H1 (cell line): ENCODE measurements around the gene IL10. TPM values are rescaled to one million over a fixed set of nuclear protein-coding genes. Genes with fewer than 3 reads are reported as not detected.
A peak's percentile ranks its signal among the peaks of the same experiment; 100 is the strongest.

ENCODE experiments used
- CTCF ChIA-PET: fragments of 300-600 bp; sonication (Branson Sonifier 250); formaldehyde crosslinking; loops from one replicate; lab custom pipeline; 2021; ENCODE audit not compliant: partially characterized antibody; lab: Charles Lee
- POLR2A ChIA-PET: fragments of 300-600 bp; sonication (Branson Sonifier 250); formaldehyde crosslinking; loops from one replicate; lab custom pipeline; 2021; ENCODE audit warnings: inconsistent platforms; ENCODE audit not compliant: partially characterized antibody; lab: Charles Lee
- DNase-seq, 2 experiments: peaks; one replicate each; pipeline versions ENCODE4 v3.0.0 to v3.0.0-alpha.2; 2010 to 2022; ENCODE audit warnings: low spot score in 2 of 2, low read depth in 1 of 2, mixed read lengths in 1 of 2
- FAIRE-seq: peaks from 2 replicates; lab custom pipeline; 2011; peaks lifted over from hg19 to GRCh38; lab: Jason Lieb, UNC
- H2AFZ ChIP-seq: 2 replicates; pipeline ENCODE4 v1.8.1; 2012; ENCODE audit warnings: low read length, inconsistent platforms
- H2AK5ac ChIP-seq: 2 replicates; pipeline ENCODE4 v1.6.1; 2013; ENCODE audit warnings: low read depth, low read length
- H2BK120ac ChIP-seq: replicated peaks from 2 replicates; pipeline ENCODE3; 2013; ENCODE audit warnings: low read depth, low read length, inconsistent platforms
- H2BK12ac ChIP-seq: 2 replicates; pipeline ENCODE4 v1.6.1; 2013; ENCODE audit warnings: low read depth, low read length
- H2BK15ac ChIP-seq: 2 replicates; pipeline ENCODE4 v1.6.1; 2013; ENCODE audit warnings: low read length
- H2BK20ac ChIP-seq: 2 replicates; pipeline ENCODE4 v1.6.1; 2013; ENCODE audit warnings: low read length
- H2BK5ac ChIP-seq: 2 replicates; pipeline ENCODE4 v1.6.1; 2013; ENCODE audit warnings: low read depth, low read length
- H3K14ac ChIP-seq: 2 replicates; pipeline ENCODE4 v1.6.1; 2013; ENCODE audit warnings: inconsistent platforms; ENCODE audit not compliant: insufficient read length
- H3K18ac ChIP-seq: 2 replicates; pipeline ENCODE4 v1.6.1; 2013; ENCODE audit warnings: low read length; ENCODE audit errors: extremely low read depth
- H3K23ac ChIP-seq: 2 replicates; pipeline ENCODE4 v1.6.1; 2013; ENCODE audit warnings: inconsistent platforms; ENCODE audit not compliant: insufficient read length
- H3K23me2 ChIP-seq: 2 replicates; pipeline ENCODE4 v1.6.1; 2013; ENCODE audit warnings: low read depth, low read length
- H3K27ac ChIP-seq: 2 replicates; pipeline ENCODE4 v1.6.1; 2011; ENCODE audit warnings: low read depth, low read length, inconsistent platforms
- H3K27me3 ChIP-seq, 4 experiments: replicated peaks in 1 of 4; 1 replicate in 1 of 4; 2 replicates in 3 of 4; pipeline versions ENCODE4 v1.6.1 to v1.8.1; 2011 to 2013; ENCODE audit warnings: low read length in 3 of 4, mild to moderate bottlenecking in 3 of 4, inconsistent platforms in 2 of 4, mixed read lengths in 2 of 4, moderate library complexity in 1 of 4; ENCODE audit not compliant: control insufficient read depth in 3 of 4, insufficient read depth in 3 of 4; ENCODE audit errors: extremely low read depth in 1 of 4
- H3K36me3 ChIP-seq, 4 experiments: 2 replicates each; pipeline versions ENCODE4 v1.6.1 to v1.8.1; 2011 to 2013; ENCODE audit warnings: mild to moderate bottlenecking in 4 of 4, low read length in 3 of 4, moderate library complexity in 2 of 4, control low read depth in 1 of 4, inconsistent platforms in 1 of 4; ENCODE audit not compliant: insufficient read depth in 4 of 4, control insufficient read depth in 2 of 4
- H3K4ac ChIP-seq: replicated peaks from 2 replicates; pipeline ENCODE3; 2013; ENCODE audit warnings: low read length, low read depth, mixed read lengths, inconsistent platforms; ENCODE audit not compliant: insufficient read length
- H3K4me1 ChIP-seq, 4 experiments: replicated peaks in 1 of 4; 1 replicate in 1 of 4; 2 replicates in 3 of 4; pipeline versions ENCODE4 v1.6.1 to v1.8.1; 2011 to 2013; ENCODE audit warnings: low read length in 3 of 4, inconsistent platforms in 2 of 4, mixed read lengths in 1 of 4; ENCODE audit not compliant: insufficient read depth in 4 of 4, control insufficient read depth in 3 of 4
- H3K4me2 ChIP-seq, 2 experiments: 2 replicates each; pipeline versions ENCODE4 v1.6.1 to v1.8.1; 2011 to 2013; ENCODE audit warnings: low read depth in 2 of 2, low read length in 2 of 2, control low read depth in 1 of 2, inconsistent platforms in 1 of 2, mild to moderate bottlenecking in 1 of 2; ENCODE audit not compliant: insufficient read depth in 1 of 2
- H3K4me3 ChIP-seq, 4 experiments: fragments of 200-600, 300-600 bp in 1 of 4; sonication (generic), shearing (Covaris generic), sonication (Bioruptor Twin) in 1 of 4; 2 replicates each; pipeline versions ENCODE4 v1.5.1 to v1.8.1; 2011 to 2016; ENCODE audit warnings: low read length in 4 of 4, low read depth in 3 of 4, control low read depth in 2 of 4, inconsistent platforms in 2 of 4, mild to moderate bottlenecking in 2 of 4, mixed read lengths in 1 of 4, moderate library complexity in 1 of 4; ENCODE audit not compliant: insufficient read depth in 2 of 4; ENCODE audit errors: extremely low read depth in 1 of 4
- H3K56ac ChIP-seq: replicated peaks from 2 replicates; pipeline ENCODE3; 2013; ENCODE audit warnings: low read depth, mild to moderate bottlenecking, mixed read lengths, low read length, inconsistent platforms; ENCODE audit not compliant: insufficient read length
- H3K79me1 ChIP-seq: 2 replicates; pipeline ENCODE4 v1.6.1; 2013; ENCODE audit warnings: low read depth, low read length, control low read depth
- H3K79me2 ChIP-seq, 2 experiments: 2 replicates each; pipeline versions ENCODE4 v1.6.1 to v1.8.1; 2012 to 2013; ENCODE audit warnings: low read length in 2 of 2, mild to moderate bottlenecking in 2 of 2, inconsistent platforms in 1 of 2; ENCODE audit not compliant: insufficient read depth in 2 of 2, control insufficient read depth in 1 of 2
- H3K9ac ChIP-seq, 4 experiments: replicated peaks in 1 of 4; 1 replicate in 1 of 4; 2 replicates in 3 of 4; pipeline versions ENCODE4 v1.6.1 to v1.8.1; 2011 to 2013; ENCODE audit warnings: low read depth in 3 of 4, low read length in 3 of 4, control low read depth in 2 of 4, mild to moderate bottlenecking in 2 of 4, moderate library complexity in 2 of 4, inconsistent platforms in 1 of 4; ENCODE audit errors: extremely low read depth in 1 of 4
- H3K9me3 ChIP-seq, 2 experiments: 2 replicates each; pipeline versions ENCODE4 v1.6.1 to v1.8.1; 2012 to 2013; ENCODE audit warnings: mild to moderate bottlenecking in 2 of 2, moderate library complexity in 2 of 2, control low read depth in 1 of 2, inconsistent platforms in 1 of 2, low read depth in 1 of 2, low read length in 1 of 2, mixed read lengths in 1 of 2; ENCODE audit not compliant: insufficient read depth in 2 of 2
- H4K20me1 ChIP-seq, 2 experiments: replicated peaks in 1 of 2; 2 replicates each; pipeline versions ENCODE3 to v1.8.1; 2011 to 2013; ENCODE audit warnings: inconsistent platforms in 2 of 2, low read length in 2 of 2, mild to moderate bottlenecking in 1 of 2; ENCODE audit not compliant: insufficient read depth in 2 of 2, control insufficient read depth in 1 of 2
- H4K5ac ChIP-seq: 2 replicates; pipeline ENCODE4 v1.6.1; 2013; ENCODE audit warnings: low read length, low read depth, mixed read lengths, inconsistent platforms; ENCODE audit not compliant: insufficient read length
- H4K8ac ChIP-seq: 2 replicates; pipeline ENCODE4 v1.8.0; 2013; ENCODE audit warnings: mild to moderate bottlenecking, moderate library complexity, low read length, inconsistent platforms; ENCODE audit not compliant: insufficient read depth; ENCODE audit errors: extremely low read depth
- H4K91ac ChIP-seq: replicated peaks from 2 replicates; pipeline ENCODE3; 2013; ENCODE audit warnings: low read length, mixed read lengths, inconsistent platforms; ENCODE audit not compliant: insufficient read length
- CBX8 ChIP-seq: fragments of 300-800, 300-1000 bp; sonication (generic); IDR thresholded peaks from 2 replicates; pipeline ENCODE4 v1.7.1; 2016; ENCODE audit warnings: low read depth, low read length, borderline replicate concordance
- EZH2 ChIP-seq: fragments of 200-600 bp; sonication (generic); IDR thresholded peaks from 2 replicates; pipeline ENCODE4 v1.7.1; 2012; ENCODE audit warnings: low read depth, mild to moderate bottlenecking, moderate library complexity, low read length, inconsistent platforms; ENCODE audit not compliant: severe bottlenecking
- MAFK ChIP-seq: IDR thresholded peaks from 2 replicates; pipeline ENCODE4 v1.6.1; 2012; ENCODE audit warnings: low read depth, mild to moderate bottlenecking, improper control_type of control experiment, low read length
- POLR2A ChIP-seq, 2 experiments: IDR thresholded peaks; 1 replicate in 1 of 2; 2 replicates in 1 of 2; pipeline ENCODE4 v1.6.1; 2011; ENCODE audit warnings: low read depth in 2 of 2, low read length in 2 of 2, mild to moderate bottlenecking in 2 of 2; ENCODE audit errors: control extremely low read depth in 1 of 2
- POLR2AphosphoS5 ChIP-seq: IDR thresholded peaks from 2 replicates; pipeline ENCODE4 v1.6.1; 2011; ENCODE audit warnings: low read depth, low read length
- SP2 ChIP-seq: IDR thresholded peaks from 2 replicates; pipeline ENCODE4 v1.6.1; 2012; ENCODE audit warnings: mild to moderate bottlenecking, low read length, inconsistent platforms
- TAF1 ChIP-seq: IDR thresholded peaks from 2 replicates; pipeline ENCODE4 v1.6.1; 2011; ENCODE audit warnings: mild to moderate bottlenecking, low read depth, low read length
- TEAD4 ChIP-seq: IDR thresholded peaks from 2 replicates; pipeline ENCODE4 v1.6.1; 2012; ENCODE audit warnings: low read depth, low read length, inconsistent platforms, mixed read lengths
- WGBS, 2 experiments: shearing (Covaris generic) in 1 of 2; methylation state at CpG; one replicate each; pipeline versions ENCODE4 v1.1.6 to v1.1.7; 2013 to 2015; ENCODE audit warnings: low lambda C conversion rate in 2 of 2, mixed read lengths in 2 of 2, inconsistent platforms in 1 of 2, low coverage in 1 of 2, missing lambda C conversion rate in 1 of 2; ENCODE audit not compliant: insufficient replicate concordance in 2 of 2, insufficient coverage in 1 of 2, insufficient read length in 1 of 2; ENCODE audit errors: extremely low coverage in 1 of 2, missing lambda C conversion rate in 1 of 2; 5-methylcytosine and 5-hydroxymethylcytosine counted together
- long read RNA-seq, 2 experiments: library from RNA in 1 of 2; library from capped mRNA in 1 of 2; stranded (forward); transcript quantifications; one replicate each; pipeline ENCODE4 v2.0.0, GENCODE V29; 2021; ENCODE audit warnings: inconsistent platforms in 1 of 2
- polyA minus RNA-seq, 3 experiments: library from RNA; depleted of rRNA, polyadenylated mRNA; stranded (reverse); fragments of >200 nt; gene quantifications; 1 replicate in 2 of 3; 2 replicates in 1 of 3; pipeline ENCODE4 v1.2.3, GENCODE V29; 2011
- polyA plus RNA-seq, 7 experiments: library from polyadenylated mRNA; depleted of rRNA in 3 of 7; stranded (reverse) in 5 of 7; unstranded in 2 of 7; fragments of >200 nt in 5 of 7; fragments of 200-250 nt in 2 of 7; gene quantifications; 1 replicate in 5 of 7; 2 replicates in 1 of 7; 4 replicates in 1 of 7; pipeline versions ENCODE4 v1.2.1 to v1.2.3, GENCODE V29; 2011 to 2013; ENCODE audit warnings: missing spikeins in 2 of 7, mixed read lengths in 2 of 7
- total RNA-seq: library from RNA; stranded (reverse); fragmentation: NEBNext Ultra II Directional; extraction: Animal tissue kit (Norgen Biotek cat#: 25700); gene quantifications from 2 replicates; pipeline ENCODE4 v1.2.1, GENCODE V29; 2021

IL10 gene
- total RNA-seq: not detected in 2 replicates
- polyA plus RNA-seq (2011; rRNA removed): not detected in 2 replicates
- not detected for polyA plus RNA-seq (2011; cell fraction: cytosol; rRNA removed)
- polyA plus RNA-seq (2011; cell fraction: nucleus; rRNA removed): not detected
- not detected in 4 replicates for polyA plus RNA-seq (2012, experiment 1 of 2)
- polyA plus RNA-seq (2012, experiment 2 of 2): not detected
- polyA plus RNA-seq (2013, experiment 1 of 2): not detected
- not detected for polyA plus RNA-seq (2013, experiment 2 of 2)
- not detected in 2 replicates for polyA minus RNA-seq (2011; rRNA and poly(A)+ RNA removed)
- not detected for polyA minus RNA-seq (2011; cell fraction: cytosol; rRNA and poly(A)+ RNA removed)
- not detected for polyA minus RNA-seq (2011; cell fraction: nucleus; rRNA and poly(A)+ RNA removed)
- long read RNA-seq, experiment 1: 0 reads
- long read RNA-seq, experiment 2: 0 reads

GRCh38 chr1:206772243-206772937 is at the start of gene IL10:
Gene IL10, minus strand, starts transcription at chr1:206772494. Its CDS starts 59 bp downstream, at chr1:206772435.
- H3K9me3 ChIP-seq: no peaks in the 10 kb centered on the region
- H3K4me3 ChIP-seq: no peak within 1 kb of the TSS
- no peak within 1 kb of the TSS for H2BK20ac ChIP-seq
- H3K36me3 ChIP-seq: no peaks in the 10 kb centered on the region
- H3K4me2 ChIP-seq: no peak within 1 kb of the TSS
- ChIA-PET POLR2A (no interaction called here), CTCF (interaction anchor here (0.7 to 4.6 kb wide), 9 partner anchors 8 to 139 kb away, joined by 3 to 30 read pairs (median 4); no protein-coding TSS in a partner anchor)
- no peak within 1 kb of the TSS for H3K9ac ChIP-seq
- WGBS, 2 experiments: 93% methylated on average over 8 of the region's 8 CpGs; no CpG with 5 or more reads in 1 of the 2 experiments
- no peak within 1 kb of the TSS for H4K91ac ChIP-seq
- H4K20me1 ChIP-seq: no peaks in the 10 kb centered on the region
- no peak for TF ChIP-seq SP2
- TF ChIP-seq POLR2A (IDR thresholded peaks at IDR 0.05; ENCODE audit: control extremely low read depth in 1 of 2, low read depth in 2 of 2, low read length in 2 of 2): no peak
- TF ChIP-seq TEAD4: no peak
- no peak for TF ChIP-seq EZH2
- no peak for TF ChIP-seq POLR2AphosphoS5
- peak; percentile 71; the same call in 1 of the 2 replicates for TF ChIP-seq MAFK
- no peak for TF ChIP-seq CBX8
- TF ChIP-seq TAF1: no peak
- H3K14ac ChIP-seq: no peak within 1 kb of the TSS
- H3K79me1 ChIP-seq: no peaks in the 10 kb centered on the region
- DNase-seq (no peak), FAIRE-seq (no peak)
- H3K18ac ChIP-seq: no peak within 1 kb of the TSS
- no peak within 1 kb of the TSS for H2BK120ac ChIP-seq
- no peak within 1 kb of the TSS for H2BK5ac ChIP-seq
- no peak within 1 kb of the TSS for H2BK15ac ChIP-seq
- H2AFZ ChIP-seq: no peak within 1 kb of the TSS
- no peak within 1 kb of the TSS for H3K27ac ChIP-seq
- H2AK5ac ChIP-seq: no peak within 1 kb of the TSS
- H3K23ac ChIP-seq: no peak within 1 kb of the TSS
- no peak within 1 kb of the TSS for H3K56ac ChIP-seq
- H3K27me3 ChIP-seq: no peaks in the 10 kb centered on the region; a peak in 1 of 7 replicates
- no peaks in the 10 kb centered on the region for H3K79me2 ChIP-seq
- no peaks in the 10 kb centered on the region; a peak in 1 of 7 replicates for H3K4me1 ChIP-seq
- no peak within 1 kb of the TSS for H2BK12ac ChIP-seq
- H4K5ac ChIP-seq: no peak within 1 kb of the TSS
- no peak within 1 kb of the TSS for H4K8ac ChIP-seq
- no peaks in the 10 kb centered on the region; the same call in 1 of the 2 replicates for H3K23me2 ChIP-seq
- no peak within 1 kb of the TSS for H3K4ac ChIP-seq
